Stimulated activated CD4-positive, alpha-beta T cell treated with anti-CD3 and anti-CD28 coated beads, TNF-alpha, amount 100 ng/mL, for 4 hours (primary cell): ENCODE data around the gene MAPKAP1.
A peak's percentile ranks its signal among the peaks of the same experiment; 100 is the strongest.

Source experiments
- DNase-seq, 3 experiments: peaks; one replicate each; pipeline ENCODE4 v3.0.0-alpha.2; 2020; ENCODE audit warnings: low read depth in 3 of 3

Gene MAPKAP1

DNA sequence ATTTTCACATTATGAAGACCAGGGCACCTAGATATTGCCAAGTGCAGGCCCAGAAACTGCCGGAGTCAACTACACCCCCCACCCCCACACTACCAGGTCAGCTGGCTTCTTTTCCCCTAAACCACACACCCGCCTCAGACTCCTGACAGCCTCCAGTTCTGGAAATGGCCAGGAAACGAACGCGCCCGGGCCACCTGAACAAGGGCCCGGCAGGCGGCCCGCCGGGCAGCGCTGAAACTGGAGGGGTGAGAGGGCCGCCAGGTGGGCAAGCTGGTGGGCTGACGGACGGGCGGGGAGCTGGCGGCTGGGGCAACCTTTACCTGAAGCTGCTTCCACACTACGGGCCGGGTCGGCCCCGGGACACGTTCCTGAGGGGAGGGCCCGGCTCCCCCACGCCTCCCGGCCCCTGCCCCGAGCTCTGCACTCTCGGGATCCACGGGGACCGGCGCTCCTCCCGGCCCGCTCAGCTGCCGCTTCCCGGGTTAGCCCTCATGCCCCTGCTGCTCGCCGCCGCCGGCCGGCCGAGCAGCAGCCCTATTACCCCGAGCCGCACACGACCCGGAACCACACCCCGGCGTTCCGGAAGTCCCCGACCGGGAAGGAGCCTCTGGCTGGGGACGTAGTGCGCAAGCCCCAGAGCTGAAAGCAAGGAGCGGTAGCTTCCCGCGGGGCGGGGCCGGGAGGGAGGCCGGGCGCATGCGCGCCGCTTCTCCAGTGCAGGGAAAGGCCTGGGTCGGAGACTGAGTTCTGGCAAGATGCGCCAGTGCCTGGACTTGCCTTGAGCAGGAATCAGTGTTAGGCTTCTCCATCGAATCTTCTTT lies at the start of gene MAPKAP1:
TSS of gene MAPKAP1 (minus strand) at position 558 of the 821 bp plus-strand sequence. CDS start 34,634 bp downstream, outside the sequence.
- peak; percentile 86 to 91 (median 89) for DNase-seq

DNA sequence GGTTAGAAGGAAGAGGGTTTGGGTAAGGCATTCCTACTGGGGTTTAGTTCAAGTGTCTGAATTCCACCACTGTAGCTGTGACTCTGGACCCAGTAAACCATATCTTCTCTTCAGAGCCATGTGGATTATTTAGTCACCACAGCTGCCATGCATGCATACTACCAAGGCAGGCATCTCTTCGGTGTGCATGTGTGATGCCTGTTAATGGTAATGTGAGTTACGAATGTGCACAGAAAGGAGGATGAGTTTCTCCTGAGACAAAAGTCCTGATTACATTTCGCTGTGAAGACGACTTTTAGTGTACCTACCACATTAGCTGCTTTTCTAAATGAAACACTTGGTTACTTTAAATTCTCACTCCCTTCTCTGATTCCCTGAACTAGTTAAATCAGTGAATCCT lies 49.5 kb upstream of the MAPKAP1 start:
- DNase-seq, result no peak

DNA sequence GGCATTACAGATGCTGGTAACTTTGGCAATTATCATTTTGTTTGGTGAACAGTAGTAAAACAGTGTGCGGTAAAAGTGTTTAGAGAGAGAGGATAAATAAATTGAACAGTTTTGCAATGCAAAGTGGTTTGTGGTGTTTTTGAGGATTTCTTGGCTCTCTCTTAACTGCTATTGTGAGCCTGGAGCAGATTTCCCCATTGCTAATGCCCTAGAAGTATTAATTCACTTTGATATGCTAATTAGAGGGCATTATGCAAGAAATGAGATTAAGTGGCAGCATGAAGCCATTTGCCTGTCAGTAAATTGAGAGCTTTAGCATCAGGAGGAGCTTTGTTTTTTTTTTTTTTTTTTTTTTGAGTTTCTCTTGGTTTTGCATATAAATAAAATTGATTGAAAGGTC lies 48.3 kb upstream of the MAPKAP1 start:
- no peak for DNase-seq

DNA sequence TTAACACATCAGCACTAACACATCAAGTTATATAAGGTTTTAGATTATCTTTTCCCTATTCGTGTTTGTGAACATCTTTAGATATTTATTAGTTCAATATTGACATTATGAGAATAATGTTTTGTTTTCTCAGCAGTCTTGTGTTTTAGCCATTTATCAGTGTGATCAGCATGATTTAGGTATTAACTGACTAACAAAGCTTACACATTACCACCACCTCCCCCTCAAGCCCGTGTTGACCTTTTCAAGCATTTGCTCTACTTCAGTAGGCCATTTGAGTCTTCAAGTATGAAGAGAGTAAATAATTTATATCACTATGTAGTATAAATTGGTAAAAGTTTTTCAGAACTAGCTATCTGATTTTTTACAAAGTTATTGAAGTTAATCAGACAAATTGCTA lies 47.1 kb upstream of the MAPKAP1 start:
- no peak for DNase-seq

- DNase-seq, result no peak
These were observed 45.1 kb upstream of the MAPKAP1 start for GRCh38 chr9:125752070-125752628.

- DNase-seq, result no peak
These were observed 43.6 kb upstream of the MAPKAP1 start for GRCh38 chr9:125750627-125751011.

DNA sequence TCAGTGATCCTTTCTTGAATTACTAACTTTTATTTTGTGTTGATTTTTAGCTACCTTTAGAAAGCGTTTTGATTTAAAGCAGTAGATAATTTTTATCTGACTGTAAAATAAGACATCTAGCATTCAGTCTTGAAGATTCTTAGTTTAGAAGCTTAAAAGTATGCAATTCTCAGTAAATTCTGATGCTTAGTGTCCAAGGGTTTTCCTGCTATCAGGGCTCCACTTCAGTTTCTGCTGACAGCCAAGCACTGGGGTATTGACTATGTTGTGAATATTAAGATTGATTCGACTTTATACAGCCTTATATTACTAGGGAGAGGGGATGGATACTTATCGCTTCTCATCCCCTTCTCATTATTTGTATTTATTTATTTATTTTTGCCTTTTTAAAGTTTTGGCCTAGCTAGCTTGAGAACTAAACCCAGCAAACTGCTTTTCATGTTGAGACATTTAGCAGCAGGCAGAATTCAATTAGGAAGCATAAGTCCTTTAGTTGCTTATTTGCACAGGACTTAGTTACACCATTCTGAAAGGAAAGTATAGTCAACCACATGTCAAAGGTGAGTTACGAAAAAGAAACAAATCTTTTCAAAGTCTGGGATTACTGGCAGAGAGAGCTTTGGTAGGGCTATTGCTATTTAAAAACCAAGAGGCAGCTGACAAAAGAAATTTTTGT lies 43.1 kb upstream of the MAPKAP1 start:
- DNase-seq, result no peak

- DNase-seq, result no peak
These were observed 42.4 kb upstream of the MAPKAP1 start for GRCh38 chr9:125749287-125749935.

- DNase-seq, result peak in 1 of 3 experiments; percentile 2
These were observed 41.6 kb upstream of the MAPKAP1 start for GRCh38 chr9:125748446-125749099.

DNA sequence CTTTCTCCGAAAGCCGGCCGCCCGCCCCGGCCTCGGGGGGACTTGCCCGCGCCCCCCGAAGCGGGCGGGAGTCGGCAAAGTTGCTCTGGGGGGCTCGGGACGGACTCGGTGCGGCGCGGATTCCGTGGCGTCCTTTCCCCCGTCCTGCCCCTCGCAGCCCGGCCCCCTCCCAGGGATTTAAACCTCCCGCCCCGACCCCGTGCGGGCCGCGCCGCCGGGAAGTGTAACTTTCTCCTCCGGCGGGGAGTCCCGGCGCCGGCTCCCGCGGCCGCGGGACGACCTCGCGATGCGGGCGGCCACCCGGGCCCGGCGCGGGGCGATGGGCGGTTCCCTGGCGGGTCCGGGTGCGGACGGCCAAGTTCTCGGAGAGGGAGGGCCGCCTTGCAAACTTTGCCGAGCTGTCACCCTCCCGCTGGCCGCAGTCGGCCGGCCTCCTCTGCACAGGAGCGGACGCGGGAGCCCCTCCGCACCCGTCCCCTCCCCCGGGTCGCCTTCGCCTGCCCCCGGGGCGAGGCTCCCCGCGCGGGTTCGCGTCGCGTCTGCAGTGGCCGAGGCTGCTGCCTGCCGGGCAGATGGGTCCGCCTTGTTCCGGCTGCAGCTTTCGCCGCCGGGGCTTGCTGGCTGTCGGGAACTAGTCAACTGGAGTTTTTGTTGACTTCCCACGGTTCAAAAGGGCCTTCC lies 40.9 kb upstream of the MAPKAP1 start:
- DNase-seq, result peak in 2 of 3 experiments; percentile 8 to 10

DNA sequence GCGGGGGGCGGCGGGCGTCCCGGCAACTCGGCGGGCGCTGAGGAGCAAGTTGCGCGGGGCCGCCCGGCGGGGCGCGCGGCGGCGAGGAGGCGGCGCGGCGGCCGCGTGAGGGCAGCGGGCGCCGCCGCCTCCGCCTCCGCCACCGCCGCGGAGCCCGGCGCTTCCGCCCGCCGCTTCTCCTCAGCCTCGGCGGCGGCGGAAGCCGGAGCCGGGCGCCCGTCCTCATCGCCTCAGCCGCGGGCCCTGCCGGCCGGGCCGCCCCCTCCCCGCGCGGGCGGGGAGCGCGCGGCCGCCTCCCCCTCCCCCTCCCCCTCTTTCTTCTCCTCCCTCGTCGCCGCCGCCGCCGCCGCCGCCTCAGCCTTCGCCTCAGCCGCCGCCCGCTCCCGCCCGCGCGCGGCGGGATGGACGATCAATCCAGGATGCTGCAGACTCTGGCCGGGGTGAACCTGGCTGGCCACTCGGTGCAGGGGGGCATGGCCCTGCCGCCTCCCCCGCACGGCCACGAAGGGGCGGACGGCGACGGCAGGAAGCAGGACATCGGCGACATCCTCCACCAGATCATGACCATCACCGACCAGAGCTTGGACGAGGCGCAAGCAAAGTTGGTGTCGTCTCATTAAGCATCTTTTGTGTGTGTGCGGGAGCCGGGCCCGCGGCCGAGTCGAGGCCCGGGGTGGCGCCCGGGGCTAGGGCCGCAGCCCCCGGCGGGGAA lies 40.2 kb upstream of the MAPKAP1 start, which contains the start of gene PBX3:
TSS of gene PBX3 (plus strand) at position 321 of the 712 bp plus-strand sequence.
- DNase-seq, result peak in 2 of 3 experiments; percentile 36 to 43

GRCh38 chr9:125746774-125747052 lies 39.7 kb upstream of the MAPKAP1 start:
- no peak for DNase-seq

DNA sequence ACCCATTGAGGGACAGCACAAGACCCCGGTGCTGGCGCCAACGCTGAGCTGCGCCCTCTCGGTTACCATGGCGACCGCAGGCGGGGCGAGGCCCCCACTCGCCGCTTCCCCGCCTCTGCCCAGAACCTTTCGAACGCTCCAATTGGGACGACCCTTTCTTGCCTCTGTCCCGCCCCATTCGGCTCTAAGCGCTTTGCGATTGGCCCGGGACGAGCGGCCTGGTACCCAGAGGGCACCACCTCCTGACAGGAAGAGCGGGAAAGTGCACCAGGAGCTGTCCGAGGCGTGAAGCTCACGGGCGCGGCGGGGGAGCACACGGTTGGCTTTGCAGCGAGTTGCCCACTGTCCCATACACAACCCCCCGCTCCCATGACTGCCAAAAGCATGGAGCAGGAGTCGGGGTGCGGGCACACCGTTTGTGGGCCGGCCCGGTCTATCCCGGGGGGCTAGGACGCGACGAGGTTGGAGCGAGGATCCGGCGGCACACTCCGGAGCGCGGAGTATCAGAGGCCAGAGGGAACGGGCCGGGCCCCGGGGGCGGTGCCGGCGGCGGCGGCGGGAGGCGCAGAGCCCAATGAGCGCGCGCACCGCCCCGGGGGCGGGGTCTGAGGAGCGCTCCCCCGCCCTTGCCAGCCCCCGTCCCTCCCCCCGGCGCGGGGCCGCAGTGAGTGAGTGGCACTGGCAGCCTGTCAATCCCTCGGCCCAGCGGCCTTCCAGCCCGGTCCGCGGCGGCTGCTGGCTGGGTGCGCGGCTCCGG lies 39.2 kb upstream of the MAPKAP1 start:
- peak; percentile 85 to 92 (median 85) for DNase-seq

DNA sequence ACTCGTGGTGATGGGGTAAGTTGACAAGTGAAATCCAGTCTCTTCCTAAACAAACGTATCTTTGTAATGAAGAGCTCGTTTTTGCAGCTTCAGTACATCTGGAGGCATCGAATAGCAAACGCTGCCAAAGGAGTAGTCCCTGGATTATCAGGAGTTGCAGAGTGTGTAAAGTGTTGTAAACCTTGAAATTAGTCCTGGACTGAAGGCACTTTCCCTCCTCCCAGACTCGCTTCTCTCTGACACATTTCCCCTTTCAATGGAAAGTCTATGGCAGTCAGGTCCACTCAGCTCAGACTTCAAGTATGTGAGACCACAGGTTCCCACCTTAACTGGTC lies 38.6 kb upstream of the MAPKAP1 start:
- no peak for DNase-seq

DNA sequence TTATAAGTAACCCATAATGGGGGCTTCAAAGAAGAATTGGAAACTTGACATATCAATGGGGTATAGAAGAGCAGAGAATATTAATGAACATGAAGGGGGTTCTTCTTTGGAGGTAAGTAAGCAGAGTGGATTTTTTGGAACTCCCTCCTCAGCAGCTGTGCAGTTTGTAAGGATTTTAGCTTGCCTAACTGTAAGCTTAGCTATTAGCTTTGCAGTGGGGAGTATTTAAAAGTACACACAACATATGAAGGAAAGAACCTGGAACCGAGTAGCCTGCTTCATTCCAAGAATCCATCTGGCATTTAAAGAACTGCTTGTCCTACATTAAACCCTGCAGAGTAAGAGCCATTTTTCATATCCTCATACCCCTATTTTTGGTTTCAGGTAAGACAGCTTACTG lies 38.0 kb upstream of the MAPKAP1 start:
- DNase-seq, result no peak

GRCh38 chr9:125744616-125745015 lies 37.6 kb upstream of the MAPKAP1 start:
- DNase-seq, result no peak

- no peak for DNase-seq
These were observed 36.8 kb upstream of the MAPKAP1 start for GRCh38 chr9:125743682-125744428.

DNA sequence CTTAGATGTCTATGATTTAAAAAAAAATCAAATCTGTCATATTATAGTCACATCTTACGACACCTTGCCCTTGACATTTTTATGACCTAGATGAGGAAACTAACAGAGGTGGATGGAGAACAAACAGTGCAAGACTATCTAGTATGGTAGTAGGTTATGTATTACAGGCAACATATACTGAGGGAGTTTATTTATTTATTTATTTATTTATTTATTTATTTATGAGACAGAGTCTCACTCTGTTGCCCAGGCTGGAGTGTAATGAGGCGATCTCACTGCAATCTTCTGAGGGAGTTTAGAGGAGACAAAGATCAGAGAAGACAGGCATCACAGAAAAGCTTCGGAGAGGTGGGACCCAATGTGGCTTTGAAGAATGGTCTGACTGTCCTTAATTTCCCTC lies 35.6 kb upstream of the MAPKAP1 start:
- DNase-seq, result no peak

- DNase-seq, result no peak
These were observed 32.4 kb upstream of the MAPKAP1 start for GRCh38 chr9:125739436-125739835.
